Endothelial cell of umbilical vein (primary cell): ENCODE results near the gene HES1.

Experiments
- EZH2 ChIP-seq: IDR thresholded peaks from 2 replicates; pipeline ENCODE4 v1.6.1; 2012; ENCODE audit warnings: borderline replicate concordance, low read depth, mild to moderate bottlenecking, moderate library complexity, low read length, inconsistent platforms; ENCODE audit not compliant: severe bottlenecking
- FOS ChIP-seq: IDR thresholded peaks from 2 replicates; pipeline ENCODE4 v1.6.1; 2011; ENCODE audit warnings: mild to moderate bottlenecking, low read length, moderate library complexity, borderline replicate concordance; ENCODE audit not compliant: insufficient read depth
- JUN ChIP-seq: IDR thresholded peaks from 2 replicates; pipeline ENCODE4 v1.6.1; 2011; ENCODE audit warnings: borderline replicate concordance, low read depth; ENCODE audit not compliant: insufficient read length, insufficient read depth
- MYC ChIP-seq: IDR thresholded peaks from one replicate; pipeline ENCODE4 v1.6.1; 2011; ENCODE audit warnings: mild to moderate bottlenecking, low read depth, low read length
- POLR2A ChIP-seq: IDR thresholded peaks from 2 replicates; pipeline ENCODE4 v1.6.1; 2012; ENCODE audit warnings: low read depth, mild to moderate bottlenecking, control low read depth, low read length
- POLR2AphosphoS5 ChIP-seq: IDR thresholded peaks from 2 replicates; pipeline ENCODE4 v1.6.1; 2012; ENCODE audit warnings: low read depth, mild to moderate bottlenecking, control low read depth, low read length, moderate library complexity; ENCODE audit not compliant: insufficient read depth
- TF ChIP-seq, protein P1 (sequence below), 2 donors: IDR thresholded peaks; 1 replicate in 1 of 2; 2 replicates in 1 of 2; pipeline ENCODE4 v1.5.1; 2011; ENCODE audit warnings: low read length in 2 of 2, mild to moderate bottlenecking in 2 of 2, moderate library complexity in 2 of 2, control low read depth in 1 of 2, inconsistent platforms in 1 of 2, low read depth in 1 of 2; ENCODE audit not compliant: insufficient read depth in 1 of 2; ENCODE audit errors: extremely low read depth in 1 of 2
- TF ChIP-seq, protein P2 (sequence below): IDR thresholded peaks from 2 replicates; pipeline ENCODE4 v1.6.1; 2011; ENCODE audit not compliant: insufficient read depth, insufficient read length

DNA sequence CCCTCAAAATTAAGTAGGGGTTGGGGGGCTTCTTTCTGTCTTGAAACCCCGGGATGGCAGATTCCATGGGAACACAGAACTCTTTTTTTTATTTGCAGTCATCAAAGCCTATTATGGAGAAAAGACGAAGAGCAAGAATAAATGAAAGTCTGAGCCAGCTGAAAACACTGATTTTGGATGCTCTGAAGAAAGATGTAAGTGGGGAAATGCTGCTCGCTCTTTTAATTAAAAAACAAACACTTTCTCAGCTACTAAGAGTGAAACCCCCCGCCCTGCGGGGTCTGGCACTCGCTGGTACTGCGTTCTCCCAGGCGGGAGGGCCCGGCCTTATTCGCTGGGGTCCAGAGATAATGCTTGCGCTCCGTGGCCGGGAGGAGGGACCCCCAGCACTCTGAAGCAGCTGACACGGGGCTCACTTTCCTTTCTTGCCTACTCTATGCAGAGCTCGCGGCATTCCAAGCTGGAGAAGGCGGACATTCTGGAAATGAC is 615 bp downstream of the HES1 start:
- TF ChIP-seq JUN = no peak
- TF ChIP-seq POLR2A = peak; percentile 4
- no peak for TF ChIP-seq EZH2
- TF ChIP-seq, protein P1, sequence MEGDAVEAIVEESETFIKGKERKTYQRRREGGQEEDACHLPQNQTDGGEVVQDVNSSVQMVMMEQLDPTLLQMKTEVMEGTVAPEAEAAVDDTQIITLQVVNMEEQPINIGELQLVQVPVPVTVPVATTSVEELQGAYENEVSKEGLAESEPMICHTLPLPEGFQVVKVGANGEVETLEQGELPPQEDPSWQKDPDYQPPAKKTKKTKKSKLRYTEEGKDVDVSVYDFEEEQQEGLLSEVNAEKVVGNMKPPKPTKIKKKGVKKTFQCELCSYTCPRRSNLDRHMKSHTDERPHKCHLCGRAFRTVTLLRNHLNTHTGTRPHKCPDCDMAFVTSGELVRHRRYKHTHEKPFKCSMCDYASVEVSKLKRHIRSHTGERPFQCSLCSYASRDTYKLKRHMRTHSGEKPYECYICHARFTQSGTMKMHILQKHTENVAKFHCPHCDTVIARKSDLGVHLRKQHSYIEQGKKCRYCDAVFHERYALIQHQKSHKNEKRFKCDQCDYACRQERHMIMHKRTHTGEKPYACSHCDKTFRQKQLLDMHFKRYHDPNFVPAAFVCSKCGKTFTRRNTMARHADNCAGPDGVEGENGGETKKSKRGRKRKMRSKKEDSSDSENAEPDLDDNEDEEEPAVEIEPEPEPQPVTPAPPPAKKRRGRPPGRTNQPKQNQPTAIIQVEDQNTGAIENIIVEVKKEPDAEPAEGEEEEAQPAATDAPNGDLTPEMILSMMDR (IDR thresholded peaks at IDR 0.05; ENCODE audit: extremely low read depth in 1 of 2, insufficient read depth in 1 of 2, low read depth in 1 of 2, low read length in 2 of 2) = no peak
- TF ChIP-seq, protein P2, sequence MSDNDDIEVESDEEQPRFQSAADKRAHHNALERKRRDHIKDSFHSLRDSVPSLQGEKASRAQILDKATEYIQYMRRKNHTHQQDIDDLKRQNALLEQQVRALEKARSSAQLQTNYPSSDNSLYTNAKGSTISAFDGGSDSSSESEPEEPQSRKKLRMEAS = no peak
- TF ChIP-seq POLR2AphosphoS5 = no peak
- TF ChIP-seq MYC = no peak
- TF ChIP-seq FOS = no peak
